Rectal smooth muscle tissue (tissue), 1 donor: ENCODE data around the gene DDB1.
"Not testable (repeated sequence)": the region's sequence is repeated elsewhere in the genome, so short reads cannot be mapped to it uniquely, and the experiment has no call there.

ENCODE experiments used
- H3K27ac ChIP-seq: one replicate; pipeline ENCODE4 v1.7.0; 2013; ENCODE audit warnings: low read depth, low read length, inconsistent platforms
- H3K27me3 ChIP-seq: one replicate; pipeline ENCODE4 v1.7.0; 2013; ENCODE audit warnings: low read length; ENCODE audit not compliant: control insufficient read depth, insufficient read depth
- H3K36me3 ChIP-seq: one replicate; pipeline ENCODE4 v1.7.0; 2013; ENCODE audit warnings: low read length; ENCODE audit not compliant: control insufficient read depth, insufficient read depth
- H3K4me1 ChIP-seq: one replicate; pipeline ENCODE4 v1.7.0; 2013; ENCODE audit warnings: low read length; ENCODE audit not compliant: control insufficient read depth, insufficient read depth
- H3K4me3 ChIP-seq: one replicate; pipeline ENCODE4 v1.7.0; 2013; ENCODE audit warnings: low read length
- H3K9ac ChIP-seq: one replicate; pipeline ENCODE4 v1.7.0; 2013; ENCODE audit warnings: low read length

Gene DDB1

DNA sequence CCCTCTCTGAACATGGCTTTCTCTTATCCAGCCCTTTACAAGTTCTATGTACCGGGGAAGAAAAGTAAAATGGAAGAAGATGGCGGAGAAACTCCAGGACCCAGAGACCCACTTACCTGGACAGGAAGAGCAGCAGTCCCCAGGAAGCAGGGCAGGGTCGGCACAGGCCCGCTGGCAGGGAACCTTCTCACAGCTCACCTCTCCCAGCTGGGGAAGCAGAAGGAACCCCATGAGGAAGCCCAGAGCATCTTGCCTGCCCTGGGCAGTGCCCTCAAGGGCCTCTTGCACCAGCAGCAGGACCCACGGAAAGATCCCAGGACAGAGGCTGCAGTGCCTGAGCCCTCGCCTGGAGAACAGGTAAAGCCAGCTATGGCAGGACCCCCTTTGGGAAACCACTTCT, 68.5 kb downstream of the DDB1 start:
- Histone ChIP-seq H3K4me3 (no peak overlapping the region), H3K9ac (no peak overlapping the region), H3K36me3 (no peaks in the 10 kb centered on the region), H3K27me3 (no peaks in the 10 kb centered on the region), H3K27ac (no peak overlapping the region), H3K4me1 (no peaks in the 10 kb centered on the region)

DNA sequence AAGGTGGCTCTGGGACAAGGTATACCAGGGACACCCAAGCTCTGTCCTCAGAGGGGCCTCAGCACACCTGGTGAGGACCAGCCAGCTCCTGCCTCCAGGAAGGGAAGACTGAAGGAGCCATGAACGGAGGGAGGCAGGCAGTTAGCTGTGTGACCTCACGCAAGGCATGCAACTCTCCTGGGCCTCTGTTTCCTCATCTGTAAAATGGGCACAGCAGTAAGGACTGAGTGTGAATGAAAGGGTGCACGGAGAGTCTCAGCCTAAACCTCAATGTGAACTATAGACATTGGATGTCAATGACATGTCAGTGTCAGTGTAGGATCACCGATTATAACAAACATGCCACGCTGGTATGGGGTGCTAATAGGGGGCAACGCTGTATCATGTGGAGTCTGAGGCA, 73.5 kb downstream of the DDB1 start:
- no peak overlapping the region for H3K4me3 ChIP-seq
- no peaks in the 10 kb centered on the region for H3K27me3 ChIP-seq
- no peaks in the 10 kb centered on the region for H3K4me1 ChIP-seq
- H3K36me3 ChIP-seq: no peaks in the 10 kb centered on the region
- H3K27ac ChIP-seq: no peak overlapping the region
- H3K9ac ChIP-seq: no peak overlapping the region

DNA sequence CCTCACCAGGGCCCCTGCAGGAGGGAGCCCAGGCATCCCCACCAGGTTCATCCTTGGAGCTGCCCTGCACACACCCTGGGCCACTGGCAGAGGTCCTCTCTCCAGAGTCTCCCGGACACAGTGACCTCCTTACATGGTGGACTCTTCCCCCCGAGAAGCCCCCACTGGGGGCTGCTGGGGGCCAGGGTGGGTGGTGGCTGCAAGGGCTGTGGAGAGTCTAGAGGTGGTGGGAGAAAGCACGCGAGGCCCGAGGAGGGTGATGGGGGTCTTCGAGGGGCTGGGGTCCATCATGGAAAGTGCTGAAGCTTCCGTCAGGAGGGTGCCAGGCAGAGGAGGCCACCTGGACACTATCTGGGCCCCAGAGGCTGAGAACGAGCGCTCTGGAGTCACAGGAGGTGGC, 74.4 kb downstream of the DDB1 start:
- no peaks in the 10 kb centered on the region for H3K36me3 ChIP-seq
- H3K27me3 ChIP-seq: no peaks in the 10 kb centered on the region
- no peak overlapping the region for H3K4me3 ChIP-seq
- no peaks in the 10 kb centered on the region for H3K4me1 ChIP-seq
- no peak overlapping the region for H3K9ac ChIP-seq
- no peak overlapping the region for H3K27ac ChIP-seq

DNA sequence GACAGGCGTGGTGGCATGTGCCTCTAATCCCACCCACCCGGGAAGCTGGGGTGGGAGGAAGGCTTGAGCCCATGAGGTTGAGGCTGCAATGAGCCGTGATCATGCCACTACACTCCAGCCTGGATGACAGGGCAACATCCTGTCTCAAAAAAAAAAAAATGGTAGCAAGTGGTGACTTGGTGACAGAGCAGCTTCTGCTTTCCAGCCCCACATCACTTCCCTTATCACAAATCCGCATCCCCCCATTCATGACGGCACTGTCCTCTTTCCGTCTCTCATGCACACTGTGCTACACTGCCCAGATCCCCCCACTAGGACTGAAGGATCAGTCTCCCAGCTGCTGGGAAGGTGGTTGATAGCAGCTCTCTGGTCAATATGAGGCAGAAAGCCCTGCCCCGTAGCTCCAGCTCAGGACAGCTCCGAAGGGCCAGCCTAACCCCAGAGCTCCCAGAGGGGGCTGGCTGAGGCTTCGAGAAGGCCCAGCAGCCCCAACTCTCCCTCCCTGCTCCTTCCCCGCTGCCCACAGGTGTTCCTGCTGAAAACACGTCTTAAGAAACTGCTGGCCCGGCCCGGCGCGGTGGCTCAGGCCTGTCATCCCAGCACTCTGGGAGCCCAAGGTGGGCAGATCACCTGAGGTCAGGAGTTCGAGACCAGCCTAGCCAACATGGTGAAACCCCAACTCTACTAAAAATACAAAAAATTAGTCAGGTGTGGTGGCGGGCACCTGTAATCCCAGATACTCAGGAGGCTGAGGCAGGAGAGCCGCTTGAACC, 76.0 kb downstream of the DDB1 start:
- Histone ChIP-seq H3K9ac (no peak overlapping the region), H3K4me3 (no peak overlapping the region), H3K27me3 (no peaks in the 10 kb centered on the region), H3K27ac (no peak overlapping the region), H3K4me1 (no peaks in the 10 kb centered on the region), H3K36me3 (no peaks in the 10 kb centered on the region)

DNA sequence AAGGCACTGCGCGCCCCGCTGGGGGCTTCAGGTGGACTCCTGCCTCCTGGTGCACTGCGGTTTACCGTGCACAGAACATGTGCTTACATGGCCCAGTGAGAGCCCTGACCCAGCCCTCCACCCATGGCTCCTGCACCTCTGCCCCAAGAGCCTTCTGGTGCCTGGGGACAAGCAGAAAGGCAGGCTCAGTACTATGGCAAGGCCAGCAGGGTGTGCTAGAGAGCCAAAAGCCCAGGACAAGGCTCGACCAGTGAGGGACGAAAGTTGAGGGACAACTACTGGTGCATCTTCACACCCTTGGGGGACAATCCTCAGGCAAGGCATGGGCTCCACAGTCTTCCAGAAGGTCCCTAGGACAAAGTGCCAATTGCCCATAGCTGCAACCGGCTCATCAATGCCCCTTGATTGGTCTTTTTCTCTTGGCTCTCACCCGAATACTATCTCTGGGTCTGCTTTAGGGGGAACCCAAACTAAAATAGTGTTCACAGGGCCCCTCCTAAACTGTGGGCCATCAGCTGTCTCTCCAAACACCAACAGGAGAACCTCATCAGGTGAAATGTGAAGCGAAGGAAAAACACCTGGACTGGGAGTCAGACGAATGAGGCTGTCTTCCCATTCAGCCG, 78.4 kb downstream of the DDB1 start:
- Histone ChIP-seq H3K4me1 (no peaks in the 10 kb centered on the region), H3K9ac (peak overlapping the region; percentile 40), H3K36me3 (no peaks in the 10 kb centered on the region), H3K27ac (no peak overlapping the region), H3K27me3 (no peaks in the 10 kb centered on the region), H3K4me3 (no peak overlapping the region)

DNA sequence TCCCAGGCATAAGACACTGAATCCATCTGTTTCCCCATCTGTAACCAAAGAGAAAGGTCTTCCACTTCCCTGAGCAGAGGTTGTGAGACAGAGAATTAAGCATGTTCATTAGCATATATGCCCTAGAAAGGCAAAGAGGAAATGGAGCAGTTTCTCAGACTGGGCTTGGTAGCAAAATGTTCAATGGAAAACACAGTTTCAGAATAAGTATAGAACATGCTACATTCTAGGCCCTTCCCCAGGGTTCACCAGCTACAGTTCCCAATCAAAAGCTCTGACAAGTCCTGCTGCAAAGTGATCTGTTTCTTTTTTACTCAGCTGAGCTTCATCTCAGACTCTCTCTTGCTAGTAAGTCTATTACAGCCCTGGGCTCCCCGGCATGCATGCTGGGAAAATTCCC, 80.6 kb downstream of the DDB1 start:
- H3K27ac ChIP-seq, H3K4me3 ChIP-seq, H3K36me3 ChIP-seq, H3K9ac ChIP-seq, H3K27me3 ChIP-seq, H3K4me1 ChIP-seq: not testable (repeated sequence)

DNA sequence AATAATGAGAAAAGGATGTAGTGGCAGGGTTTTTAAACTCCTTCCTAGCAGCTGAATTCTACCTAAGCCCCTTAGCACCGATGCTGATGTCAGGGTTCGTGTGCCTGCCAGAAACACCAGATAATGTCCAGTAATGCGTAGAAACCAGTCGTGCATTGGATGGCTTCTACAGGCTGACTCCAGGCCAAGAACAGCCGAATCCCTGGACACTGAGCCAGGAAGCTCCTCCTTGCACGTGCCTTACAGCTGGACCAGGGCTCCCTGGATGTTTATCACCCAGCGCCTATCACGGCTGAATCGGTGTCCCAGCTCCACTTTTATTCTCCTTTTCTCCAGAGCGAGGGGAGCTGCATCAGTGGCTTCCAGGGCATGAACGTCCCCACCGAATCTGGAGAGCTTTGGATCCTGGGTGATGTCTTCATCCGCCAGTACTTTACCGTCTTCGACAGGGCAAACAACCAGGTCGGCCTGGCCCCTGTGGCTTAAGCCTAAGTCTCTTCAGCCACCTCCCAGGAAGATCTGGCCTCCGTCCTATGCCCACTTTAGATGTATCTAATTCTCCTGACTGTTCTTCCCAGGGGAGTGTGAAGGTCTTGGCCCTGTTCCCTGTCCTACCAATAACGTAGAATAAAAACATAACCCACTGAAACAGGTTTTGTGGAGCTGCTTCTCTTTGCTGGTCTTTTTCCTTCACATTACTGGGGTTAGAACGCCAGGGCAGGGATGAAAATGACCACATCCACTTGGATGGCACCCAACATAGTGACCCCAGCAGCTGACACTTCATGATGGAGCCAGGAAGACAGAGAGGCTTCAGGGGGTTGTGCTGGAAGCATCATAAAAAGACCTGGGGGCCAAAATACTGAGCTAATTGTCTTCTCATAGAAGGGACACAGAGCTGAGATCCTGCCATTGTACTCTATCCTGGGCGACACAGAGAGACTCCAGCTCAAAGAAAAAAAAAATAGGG, 81.8 kb downstream of the DDB1 start:
- H3K36me3 ChIP-seq, H3K4me1 ChIP-seq, H3K4me3 ChIP-seq, H3K27me3 ChIP-seq, H3K27ac ChIP-seq, H3K9ac ChIP-seq: not testable (repeated sequence)
